Kidney (tissue), 14 donors: Measurements from ENCODE around the gene ZNF438. TPM values are rescaled to one million over a fixed set of nuclear protein-coding genes. Genes with fewer than 3 reads are reported as not detected.

Experiments
- DNase-seq, 5 donors: peaks; one replicate each; pipeline ENCODE4 v3.0.0-alpha.2; 2013 to 2020
- FAIRE-seq: peaks from 2 replicates; lab custom pipeline; 2012; peaks lifted over from hg19 to GRCh38; lab: Jason Lieb, UNC
- H3K27ac ChIP-seq, 2 donors: one replicate each; pipeline ENCODE4 v1.7.0; 2013; ENCODE audit warnings: low read depth in 2 of 2, low read length in 2 of 2, inconsistent platforms in 1 of 2
- H3K27me3 ChIP-seq: one replicate; pipeline ENCODE4 v1.7.1; 2013; ENCODE audit warnings: low read length, inconsistent platforms; ENCODE audit not compliant: control insufficient read depth, insufficient read depth
- H3K36me3 ChIP-seq, 3 donors: one replicate each; pipeline versions ENCODE4 v1.7.0 to v1.7.1; 2013; ENCODE audit warnings: low read length in 3 of 3, control low read depth in 1 of 3, inconsistent platforms in 1 of 3; ENCODE audit not compliant: insufficient read depth in 3 of 3, control insufficient read depth in 2 of 3
- H3K4me1 ChIP-seq, 3 donors: one replicate each; pipeline versions ENCODE4 v1.7.0 to v1.7.1; 2013; ENCODE audit warnings: low read length in 3 of 3, inconsistent platforms in 1 of 3, low read depth in 1 of 3; ENCODE audit not compliant: control insufficient read depth in 2 of 3, insufficient read depth in 2 of 3
- H3K4me3 ChIP-seq, 3 donors: one replicate each; pipeline versions ENCODE4 v1.7.0 to v1.8.1; 2013; ENCODE audit warnings: low read length in 3 of 3, control low read depth in 1 of 3, inconsistent platforms in 1 of 3
- H3K9ac ChIP-seq, 3 donors: one replicate each; pipeline versions ENCODE4 v1.7.0 to v1.7.1; 2013; ENCODE audit warnings: low read length in 3 of 3, control low read depth in 1 of 3, inconsistent platforms in 1 of 3
- H3K9me3 ChIP-seq, 3 donors: one replicate each; pipeline versions ENCODE4 v1.7.0 to v1.7.1; 2013; ENCODE audit warnings: low read length in 3 of 3, control low read depth in 1 of 3, inconsistent platforms in 1 of 3; ENCODE audit not compliant: control insufficient read depth in 2 of 3, insufficient read depth in 1 of 3
- intact Hi-C: fragments of 100-400 bp; cut with DNase I; formaldehyde crosslinking; loops from one replicate; pipeline ENCODE4 v1.11.1; 2022
- polyA plus RNA-seq: library from polyadenylated mRNA; stranded (reverse); fragments of 350-450 nt; fragmentation: Illumina TruSeq; extraction: RNeasy Lipid Tissue Mini Kit (QIAGEN cat#74804); gene quantifications from one replicate; pipeline ENCODE4 v1.2.3, GENCODE V29; 2014; ENCODE audit warnings: low read depth, low replicate concordance; ENCODE audit not compliant: insufficient read depth
- total RNA-seq: library from RNA; stranded (reverse); fragmentation: NEBNext Ultra II Directional; extraction: Animal tissue kit (Norgen Biotek cat#: 25700); gene quantifications from one replicate; pipeline ENCODE4 v1.2.1, GENCODE V29; 2021
- TF ChIP-seq, protein P1 (sequence below): IDR thresholded peaks from 3 replicates; pipeline ENCODE4 v1.5.1; 2012; ENCODE audit warnings: mild to moderate bottlenecking, moderate library complexity, borderline replicate concordance; ENCODE audit not compliant: insufficient read depth; ENCODE audit errors: extremely low read depth
- donor health status: control.
- donor health status: control.
- donor health status: control.
- donor health status: control.
- donor health status: control.
- donor health status: DM: yes; HTN: yes; CAD: no.
- donor health status: Normal renal cell carcinoma (clear cell type).

ZNF438 gene
- total and polyA plus RNA-seq, 2 donors from 2014 or later = 5.9 to 9.9 TPM

DNA sequence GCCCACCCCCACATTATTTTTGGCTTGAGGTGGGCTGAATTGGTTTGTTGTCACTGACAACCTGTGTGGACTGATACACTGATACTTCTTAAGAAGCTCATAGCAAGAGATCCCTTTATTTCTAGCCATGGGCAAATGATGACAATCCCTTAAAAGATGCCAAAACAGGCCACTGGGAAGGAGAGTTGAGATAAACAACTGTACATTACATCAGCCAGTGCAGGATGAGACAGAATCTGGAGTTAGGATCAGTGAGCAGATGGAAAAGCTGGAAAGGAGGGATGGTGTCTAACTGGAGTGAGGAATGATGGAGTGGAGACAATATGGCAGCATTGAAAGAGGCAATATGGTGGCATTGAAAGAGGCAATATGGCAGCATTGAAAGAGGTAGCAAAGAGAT, 206.2 kb downstream of the ZNF438 start:
- H3K4me1 ChIP-seq = peaks cover 0 to under 1% (median 0%) of the 10 kb centered on the region in 3 donors
- intact Hi-C loops = no loop called here
- H3K9me3 ChIP-seq = no peaks in the 10 kb centered on the region
- H3K27ac ChIP-seq = no peak overlapping the region
- H3K9ac ChIP-seq = no peak overlapping the region
- TF ChIP-seq, protein P1, sequence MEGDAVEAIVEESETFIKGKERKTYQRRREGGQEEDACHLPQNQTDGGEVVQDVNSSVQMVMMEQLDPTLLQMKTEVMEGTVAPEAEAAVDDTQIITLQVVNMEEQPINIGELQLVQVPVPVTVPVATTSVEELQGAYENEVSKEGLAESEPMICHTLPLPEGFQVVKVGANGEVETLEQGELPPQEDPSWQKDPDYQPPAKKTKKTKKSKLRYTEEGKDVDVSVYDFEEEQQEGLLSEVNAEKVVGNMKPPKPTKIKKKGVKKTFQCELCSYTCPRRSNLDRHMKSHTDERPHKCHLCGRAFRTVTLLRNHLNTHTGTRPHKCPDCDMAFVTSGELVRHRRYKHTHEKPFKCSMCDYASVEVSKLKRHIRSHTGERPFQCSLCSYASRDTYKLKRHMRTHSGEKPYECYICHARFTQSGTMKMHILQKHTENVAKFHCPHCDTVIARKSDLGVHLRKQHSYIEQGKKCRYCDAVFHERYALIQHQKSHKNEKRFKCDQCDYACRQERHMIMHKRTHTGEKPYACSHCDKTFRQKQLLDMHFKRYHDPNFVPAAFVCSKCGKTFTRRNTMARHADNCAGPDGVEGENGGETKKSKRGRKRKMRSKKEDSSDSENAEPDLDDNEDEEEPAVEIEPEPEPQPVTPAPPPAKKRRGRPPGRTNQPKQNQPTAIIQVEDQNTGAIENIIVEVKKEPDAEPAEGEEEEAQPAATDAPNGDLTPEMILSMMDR = no peak
- no peaks in the 10 kb centered on the region for H3K36me3 ChIP-seq
- H3K27me3 ChIP-seq = no peaks in the 10 kb centered on the region
- no peak overlapping the region for H3K4me3 ChIP-seq
- no peak for DNase-seq
- FAIRE-seq = no peak

DNA sequence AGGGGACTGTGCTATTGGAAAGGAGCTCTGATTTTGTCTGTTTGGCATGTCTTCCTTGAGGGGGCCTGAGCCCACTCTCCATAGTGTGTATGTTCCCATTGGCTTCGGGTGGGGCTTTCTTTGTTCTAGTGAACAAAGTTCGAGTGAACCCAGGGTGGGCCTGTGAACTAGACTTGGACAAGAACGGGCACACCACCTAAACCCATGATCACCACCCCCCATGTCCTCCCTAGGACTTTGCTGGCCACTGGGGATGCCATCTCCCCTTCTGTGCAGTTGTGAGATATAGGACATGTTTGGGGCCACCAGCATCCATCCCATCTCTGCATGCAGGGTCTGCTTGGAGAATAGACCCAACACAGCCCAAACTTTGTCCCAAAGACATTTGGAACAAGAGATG, 206.6 kb downstream of the ZNF438 start:
- Histone ChIP-seq H3K4me1 (peaks cover 0 to 4% (median 0%) of the 10 kb centered on the region in 3 donors), H3K27ac (no peak overlapping the region), H3K36me3 (no peaks in the 10 kb centered on the region), H3K9ac (no peak overlapping the region), H3K27me3 (no peaks in the 10 kb centered on the region), H3K4me3 (no peak overlapping the region), H3K9me3 (no peaks in the 10 kb centered on the region)
- TF ChIP-seq, protein P1 = no peak
- FAIRE-seq = no peak
- intact Hi-C loops = no loop called here
- DNase-seq = no peak

DNA sequence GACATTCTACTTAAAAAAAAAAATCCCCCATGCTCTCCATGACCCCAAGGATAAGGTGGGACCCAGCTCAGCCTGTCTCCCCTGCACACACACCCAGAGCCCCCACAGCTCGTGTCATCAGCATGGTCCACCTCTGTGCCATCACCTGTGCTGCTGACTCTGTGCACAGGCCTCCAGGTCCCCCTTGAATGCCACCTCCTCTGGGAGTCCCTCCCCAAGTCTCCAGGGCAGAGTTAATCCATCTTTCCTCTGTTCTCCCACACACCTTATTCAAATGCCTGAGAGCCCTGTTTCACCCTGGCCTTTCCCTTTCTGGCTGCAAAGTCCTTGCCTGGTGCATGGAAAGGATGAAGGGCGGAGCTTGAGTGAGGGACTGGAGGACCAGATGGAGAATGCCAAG, 208.0 kb downstream of the ZNF438 start:
- H3K36me3 ChIP-seq = no peaks in the 10 kb centered on the region
- H3K4me1 ChIP-seq = peaks cover under 1 to 8% (median 2%) of the 10 kb centered on the region in 3 donors
- H3K9ac ChIP-seq = no peak overlapping the region
- FAIRE-seq = no peak
- no peak for DNase-seq
- H3K4me3 ChIP-seq = no peak overlapping the region
- H3K9me3 ChIP-seq = no peaks in the 10 kb centered on the region
- H3K27ac ChIP-seq = no peak overlapping the region
- TF ChIP-seq, protein P1 = no peak
- H3K27me3 ChIP-seq = no peaks in the 10 kb centered on the region
- intact Hi-C loops = no loop called here

DNA sequence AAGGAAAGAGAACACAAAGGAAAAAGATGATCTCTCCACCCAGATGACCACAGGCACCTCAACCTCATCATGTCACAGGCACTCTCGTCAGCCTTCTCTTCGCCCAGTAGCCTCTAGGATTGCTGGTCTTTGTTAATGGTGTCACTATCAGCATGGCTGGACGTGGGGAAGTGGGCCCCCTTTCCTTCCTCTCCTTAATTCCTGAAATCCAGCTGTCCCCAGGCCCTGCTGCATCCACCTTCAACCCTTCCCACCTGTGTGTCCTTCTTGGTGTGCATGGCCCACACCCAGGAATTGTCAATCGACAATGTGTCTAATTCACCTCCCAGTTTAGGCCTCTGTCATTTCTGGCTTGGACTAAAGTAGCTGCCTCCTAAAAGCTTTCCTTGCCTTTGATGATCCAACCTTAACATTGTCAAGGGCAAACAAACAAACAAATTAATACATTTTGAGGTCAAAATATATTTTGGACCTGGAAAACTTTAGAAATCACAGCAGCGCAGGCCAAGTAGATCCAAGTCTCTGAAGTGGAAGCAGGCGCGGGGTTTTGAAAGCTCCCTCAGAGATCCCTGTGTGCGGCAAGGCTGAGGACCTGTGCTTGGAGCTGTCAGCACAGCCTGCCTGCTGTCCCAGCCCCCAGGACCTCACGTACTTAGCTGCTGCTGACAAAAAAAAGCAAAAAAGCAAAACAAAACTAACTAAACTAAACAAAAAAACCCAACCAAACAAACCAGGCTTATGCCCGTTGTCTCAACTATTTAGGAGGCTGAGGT, 208.8 kb downstream of the ZNF438 start:
- no peaks in the 10 kb centered on the region for H3K27me3 ChIP-seq
- DNase-seq (no peak), FAIRE-seq (no peak)
- no peaks in the 10 kb centered on the region for H3K9me3 ChIP-seq
- H3K36me3 ChIP-seq = no peaks in the 10 kb centered on the region
- TF ChIP-seq, protein P1 = no peak
- intact Hi-C loops = no loop called here
- no peak overlapping the region for H3K27ac ChIP-seq
- no peak overlapping the region for H3K9ac ChIP-seq
- peaks cover 8 to 10% (median 8%) of the 10 kb centered on the region in 3 donors for H3K4me1 ChIP-seq
- H3K4me3 ChIP-seq = no peak overlapping the region
